Endothelial cell of umbilical vein (primary cell): ENCODE results near the gene P2RX1. TPM values are rescaled to one million over a fixed set of nuclear protein-coding genes. Genes with fewer than 3 reads are reported as not detected.

Experiments used
- BruUV-seq: library from RNA; stranded (reverse); fragments of 400-500 nt; replicated peaks from 2 replicates; lab custom pipeline; 2021; lab: Mats Ljungman, UMichigan
- CTCF ChIA-PET: fragments of 300-600, 350-600 bp; sonication (Branson Sonifier 250); formaldehyde crosslinking; loops from one replicate; lab custom pipeline; 2021; ENCODE audit warnings: antibody characterized with exemption, inconsistent platforms; lab: Charles Lee
- POLR2A ChIA-PET: fragments of 300-600, 350-600 bp; sonication (Branson Sonifier 250); formaldehyde crosslinking; loops from one replicate; lab custom pipeline; 2021; ENCODE audit warnings: antibody characterized with exemption, inconsistent platforms; lab: Charles Lee
- DNase-seq: peaks from one replicate; pipeline ENCODE4 v3.0.0-alpha.2; 2011; ENCODE audit warnings: low read depth, low spot score
- FAIRE-seq: peaks from 2 replicates; lab custom pipeline; 2011; peaks lifted over from hg19 to GRCh38; lab: Jason Lieb, UNC
- H2AFZ ChIP-seq: 2 replicates; pipeline ENCODE4 v1.6.0; 2012; ENCODE audit warnings: low read depth, low read length, control low read depth, inconsistent platforms
- H3K27ac ChIP-seq: 2 replicates; pipeline ENCODE4 v1.5.1; 2011; ENCODE audit warnings: low read depth, mild to moderate bottlenecking, control low read depth, low read length, moderate library complexity; ENCODE audit not compliant: insufficient read depth
- H3K27me3 ChIP-seq, 2 experiments: 2 replicates each; pipeline versions ENCODE4 v1.6.0 to v1.6.1; 2011; ENCODE audit warnings: low read length in 2 of 2, mixed read lengths in 1 of 2; ENCODE audit not compliant: control insufficient read depth in 2 of 2, insufficient read depth in 2 of 2
- H3K36me3 ChIP-seq, 2 experiments: 2 replicates in 1 of 2; 3 replicates in 1 of 2; pipeline ENCODE4 v1.5.1; 2011; ENCODE audit warnings: low read length in 2 of 2, mild to moderate bottlenecking in 1 of 2, moderate library complexity in 1 of 2; ENCODE audit not compliant: control insufficient read depth in 2 of 2, insufficient read depth in 2 of 2; ENCODE audit errors: extremely low read depth in 1 of 2
- H3K4me1 ChIP-seq: 3 replicates; pipeline ENCODE4 v1.5.1; 2011; ENCODE audit warnings: mild to moderate bottlenecking, low read length; ENCODE audit not compliant: control insufficient read depth, insufficient read depth; ENCODE audit errors: extremely low read depth
- H3K4me2 ChIP-seq: 2 replicates; pipeline ENCODE4 v1.6.1; 2011; ENCODE audit warnings: low read length, control low read depth, mixed read lengths; ENCODE audit not compliant: insufficient read depth
- H3K4me3 ChIP-seq, 3 experiments: fragments of 200-600 bp in 1 of 3; sonication (generic), shearing (Covaris generic) in 1 of 3; replicated peaks in 1 of 3; 2 replicates each; pipeline ENCODE4 v1.5.1; 2011 to 2016; ENCODE audit warnings: control low read depth in 3 of 3, low read length in 3 of 3, mild to moderate bottlenecking in 2 of 3, inconsistent platforms in 1 of 3, low read depth in 1 of 3, moderate library complexity in 1 of 3; ENCODE audit not compliant: insufficient read depth in 1 of 3
- H3K79me2 ChIP-seq: 2 replicates; pipeline ENCODE4 v1.6.0; 2012; ENCODE audit warnings: low read length, inconsistent platforms; ENCODE audit not compliant: control insufficient read depth, insufficient read depth
- H3K9ac ChIP-seq: replicated peaks from 2 replicates; pipeline ENCODE3; 2011; ENCODE audit warnings: low read length, control low read depth; ENCODE audit not compliant: insufficient read depth; ENCODE audit errors: extremely low read depth
- H3K9me1 ChIP-seq: replicated peaks from 3 replicates; pipeline ENCODE4 v1.6.0; 2011; ENCODE audit warnings: mild to moderate bottlenecking, low read length; ENCODE audit not compliant: control insufficient read depth, insufficient read depth; ENCODE audit errors: extremely low read depth
- H3K9me3 ChIP-seq: replicated peaks from 2 replicates; pipeline ENCODE4 v1.5.1; 2012; ENCODE audit warnings: low read length, inconsistent platforms; ENCODE audit not compliant: control insufficient read depth, insufficient read depth
- H4K20me1 ChIP-seq: replicated peaks from 2 replicates; pipeline ENCODE3; 2011; ENCODE audit warnings: mild to moderate bottlenecking, low read length; ENCODE audit not compliant: control insufficient read depth, insufficient read depth; ENCODE audit errors: extremely low read depth
- EZH2 ChIP-seq: IDR thresholded peaks from 2 replicates; pipeline ENCODE4 v1.6.1; 2012; ENCODE audit warnings: borderline replicate concordance, low read depth, mild to moderate bottlenecking, moderate library complexity, low read length, inconsistent platforms; ENCODE audit not compliant: severe bottlenecking
- GATA2 ChIP-seq: IDR thresholded peaks from 2 replicates; pipeline ENCODE4 v1.7.0; 2011; ENCODE audit warnings: low read depth, mild to moderate bottlenecking, moderate library complexity, mixed read lengths, low read length; ENCODE audit not compliant: insufficient read length, insufficient read depth
- JUN ChIP-seq: IDR thresholded peaks from 2 replicates; pipeline ENCODE4 v1.6.1; 2011; ENCODE audit warnings: borderline replicate concordance, low read depth; ENCODE audit not compliant: insufficient read length, insufficient read depth
- MAX ChIP-seq: IDR thresholded peaks from 2 replicates; pipeline ENCODE4 v1.6.1; 2011; ENCODE audit not compliant: insufficient read depth, insufficient read length
- MYC ChIP-seq: IDR thresholded peaks from one replicate; pipeline ENCODE4 v1.6.1; 2011; ENCODE audit warnings: mild to moderate bottlenecking, low read depth, low read length
- POLR2A ChIP-seq: IDR thresholded peaks from 2 replicates; pipeline ENCODE4 v1.6.1; 2012; ENCODE audit warnings: low read depth, mild to moderate bottlenecking, control low read depth, low read length
- POLR2AphosphoS5 ChIP-seq: IDR thresholded peaks from 2 replicates; pipeline ENCODE4 v1.6.1; 2012; ENCODE audit warnings: low read depth, mild to moderate bottlenecking, control low read depth, low read length, moderate library complexity; ENCODE audit not compliant: insufficient read depth
- dilution Hi-C: fragments of 300-500 bp; cut with MboI; formaldehyde crosslinking; loops from one replicate; pipeline ENCODE4 v1.15.0; 2019; ENCODE audit warnings: low sequenced_read_pairs; ENCODE audit not compliant: extremely low pct_ligation_motif_present
- intact Hi-C: fragments of 100-400 bp; cut with micrococcal nuclease; formaldehyde crosslinking; loops from one replicate; pipeline ENCODE4 v1.10.0; 2022
- polyA plus RNA-seq, 4 experiments: library from polyadenylated mRNA; depleted of rRNA in 3 of 4; stranded (reverse) in 3 of 4; unstranded in 1 of 4; fragments of >200 nt; gene quantifications; 2 replicates each; pipeline versions ENCODE4 v1.2.1 to v1.2.3, GENCODE V29; 2011 to 2012; ENCODE audit warnings: missing spikeins in 1 of 4
- total RNA-seq: library from RNA; stranded (reverse); gene quantifications from 2 replicates; pipeline ENCODE4 v1.2.3, GENCODE V29; 2021

Gene P2RX1
- total and polyA plus RNA-seq, 2 donors (not counting 3 experiments of a cell fraction or from before 2014, with no cell fraction given), result not detected

GRCh38 chr17:3924512-3925350 lies 8.5 kb upstream of the P2RX1 start:
- ChIA-PET POLR2A (no interaction called here), CTCF (interaction anchor here (1.0 to 5.1 kb wide), 3 partner anchors 7 to 11 kb away, joined by 3 to 31 read pairs (median 11); no protein-coding TSS in a partner anchor)
- Histone ChIP-seq H2AFZ (no peak overlapping the region), H3K4me3 (no peak overlapping the region), H3K79me2 (no peaks in the 10 kb centered on the region), H3K27me3 (no peaks in the 10 kb centered on the region), H3K9ac (no peak overlapping the region), H4K20me1 (no peaks in the 10 kb centered on the region), H3K4me2 (no peak overlapping the region), H3K9me1 (no peaks in the 10 kb centered on the region), H3K27ac (no peak overlapping the region), H3K9me3 (no peaks in the 10 kb centered on the region), H3K4me1 (no peaks in the 10 kb centered on the region), H3K36me3 (no peaks in the 10 kb centered on the region)
- intact Hi-C loops (no loop called here), dilution Hi-C loops (no loop called here)
- FAIRE-seq (no peak), DNase-seq (no peak)
- TF ChIP-seq MAX (no peak), EZH2 (no peak), POLR2AphosphoS5 (no peak), POLR2A (no peak)
- BruUV-seq, result no TSS peak

GRCh38 chr17:3923466-3924190 lies 7.4 kb upstream of the P2RX1 start:
- Histone ChIP-seq H4K20me1 (no peaks in the 10 kb centered on the region), H3K9ac (no peak overlapping the region), H3K9me1 (no peaks in the 10 kb centered on the region), H2AFZ (no peak overlapping the region), H3K27ac (no peak overlapping the region), H3K36me3 (no peaks in the 10 kb centered on the region), H3K9me3 (no peaks in the 10 kb centered on the region), H3K79me2 (no peaks in the 10 kb centered on the region), H3K4me2 (no peak overlapping the region), H3K27me3 (no peaks in the 10 kb centered on the region), H3K4me1 (no peaks in the 10 kb centered on the region), H3K4me3 (no peak overlapping the region)
- dilution Hi-C loops (no loop called here), intact Hi-C loops (no loop called here)
- DNase-seq (no peak), FAIRE-seq (no peak)
- BruUV-seq, result no TSS peak
- no peak for TF ChIP-seq MYC
- no peak for TF ChIP-seq GATA2
- TF ChIP-seq JUN, result no peak
- CTCF ChIA-PET, result interaction anchor here (2.0 to 5.1 kb wide), 2 partner anchors 10 to 11 kb away, joined by 11 to 31 read pairs; no protein-coding TSS in a partner anchor
- POLR2A ChIA-PET, result no interaction called here
